Gastroesophageal sphincter (tissue), 4 donors: ENCODE measurements around the gene PARD3. TPM values are rescaled to one million over a fixed set of nuclear protein-coding genes. Genes with fewer than 3 reads are reported as not detected.

ENCODE experiments used
- ATAC-seq: fragments of 150-250 bp; one replicate; pipeline ENCODE4 v1.9.1; 2016; ENCODE audit warnings: mild to moderate bottlenecking, moderate library complexity
- H3K27ac ChIP-seq, 4 donors: fragments of 200-600 bp; sonication (generic) in 3 of 4; 1 replicate in 3 of 4; 2 replicates in 1 of 4; pipeline ENCODE4 v1.5.1; 2016 to 2019
- H3K27me3 ChIP-seq: fragments of 200-600 bp; sonication (generic); one replicate; pipeline ENCODE4 v1.5.1; 2019
- H3K36me3 ChIP-seq, 2 donors: fragments of 200-600 bp; sonication (generic); one replicate each; pipeline ENCODE4 v1.5.1; 2019; ENCODE audit warnings: control low read depth in 1 of 2
- H3K4me1 ChIP-seq, 3 donors: fragments of 200-600 bp; sonication (generic); 1 replicate in 2 of 3; 2 replicates in 1 of 3; pipeline ENCODE4 v1.5.1; 2016 to 2019; ENCODE audit warnings: control low read depth in 2 of 3
- H3K4me3 ChIP-seq, 2 donors: fragments of 200-600 bp; sonication (generic); one replicate each; pipeline ENCODE4 v1.5.1; 2019; ENCODE audit warnings: mild to moderate bottlenecking in 1 of 2, moderate library complexity in 1 of 2
- H3K9me3 ChIP-seq, 3 donors: fragments of 200-600 bp; sonication (generic); one replicate each; pipeline ENCODE4 v1.5.1; 2017 to 2019; ENCODE audit warnings: control low read depth in 2 of 3
- CTCF ChIP-seq, 4 experiments: fragments of 200-600 bp in 2 of 4; fragments of 450-650 bp in 2 of 4; sonication (generic) in 1 of 4; IDR thresholded peaks; one replicate each; pipeline ENCODE4 v1.5.1; 2017 to 2019; ENCODE audit warnings: antibody characterized with exemption in 4 of 4, mild to moderate bottlenecking in 2 of 4, moderate library complexity in 2 of 4
- EP300 ChIP-seq: sonication (generic); formaldehyde crosslinking; IDR thresholded peaks from one replicate; pipeline ENCODE4 v1.6.1; 2017; ENCODE audit warnings: antibody characterized with exemption, mild to moderate bottlenecking
- POLR2A ChIP-seq, 2 donors: fragments of 450-650 bp; IDR thresholded peaks; one replicate each; pipeline ENCODE4 v1.6.1; 2017; ENCODE audit warnings: antibody characterized with exemption in 2 of 2, mild to moderate bottlenecking in 2 of 2, moderate library complexity in 1 of 2
- POLR2AphosphoS5 ChIP-seq: sonication (generic); formaldehyde crosslinking; IDR thresholded peaks from one replicate; pipeline ENCODE4 v1.6.1; 2017; ENCODE audit warnings: antibody characterized with exemption
- WGBS, 2 donors: methylation state at CpG; one replicate each; pipeline ENCODE4 v1.1.5; 2018; ENCODE audit warnings: low coverage in 1 of 2; 5-methylcytosine and 5-hydroxymethylcytosine counted together
- total RNA-seq, 4 donors: library from RNA; depleted of rRNA; stranded (reverse); fragments of >200 nt; gene quantifications; one replicate each; pipeline ENCODE4 v1.1.0, GENCODE V29; 2016

PARD3 gene
- total RNA-seq, 4 donors from 2014 or later: 101 to 127 (median 115) TPM

GRCh38 chr10:34386921-34387320, 428.2 kb downstream of the PARD3 start:
- WGBS, 2 donors: 56 to 91% methylated on average over 3 of the region's 3 CpGs
- Histone ChIP-seq H3K36me3 (peaks cover 0 to 12% of the 10 kb centered on the region in 2 donors), H3K27ac (no peak overlapping the region), H3K9me3 (no peaks in the 10 kb centered on the region), H3K27me3 (no peaks in the 10 kb centered on the region), H3K4me3 (no peak overlapping the region), H3K4me1 (peaks cover 0 to 21% (median 0%) of the 10 kb centered on the region in 3 donors)
- no peak for ATAC-seq
- no peak for TF ChIP-seq POLR2AphosphoS5
- TF ChIP-seq POLR2A (IDR thresholded peaks at IDR 0.05): no peak
- TF ChIP-seq EP300: no peak
- TF ChIP-seq CTCF (IDR thresholded peaks at IDR 0.05): no peak

DNA sequence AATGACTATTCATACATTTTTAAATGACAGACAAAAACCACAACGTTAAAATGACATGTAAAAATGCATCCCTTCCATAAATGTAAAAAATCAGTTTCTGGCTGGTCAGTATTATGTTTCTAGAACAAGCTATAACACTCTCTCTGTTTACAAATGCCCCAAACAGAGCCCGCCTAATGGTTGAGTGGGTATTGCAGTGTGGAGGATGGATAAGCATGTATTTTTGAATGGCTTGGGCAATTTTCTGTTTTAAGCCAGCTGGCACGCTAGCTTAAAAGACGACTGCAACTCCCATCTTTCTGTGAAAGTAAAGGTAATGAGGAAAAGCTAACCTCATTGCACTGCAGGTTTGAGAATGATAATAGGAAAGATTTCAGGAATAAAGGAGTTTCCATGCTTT, 430.7 kb downstream of the PARD3 start:
- ATAC-seq: no peak
- Histone ChIP-seq H3K9me3 (no peaks in the 10 kb centered on the region), H3K27me3 (no peaks in the 10 kb centered on the region), H3K4me3 (no peak overlapping the region), H3K27ac (no peak overlapping the region), H3K4me1 (peaks cover 0 to 21% (median 0%) of the 10 kb centered on the region in 3 donors), H3K36me3 (peaks cover 0 to 14% of the 10 kb centered on the region in 2 donors)
- TF ChIP-seq EP300 (no peak), CTCF (IDR thresholded peaks at IDR 0.05) (no peak), POLR2A (IDR thresholded peaks at IDR 0.05) (no peak), POLR2AphosphoS5 (no peak)
- 84 to 87% methylated on average over 4 of the region's 4 CpGs for WGBS, 2 donors

DNA sequence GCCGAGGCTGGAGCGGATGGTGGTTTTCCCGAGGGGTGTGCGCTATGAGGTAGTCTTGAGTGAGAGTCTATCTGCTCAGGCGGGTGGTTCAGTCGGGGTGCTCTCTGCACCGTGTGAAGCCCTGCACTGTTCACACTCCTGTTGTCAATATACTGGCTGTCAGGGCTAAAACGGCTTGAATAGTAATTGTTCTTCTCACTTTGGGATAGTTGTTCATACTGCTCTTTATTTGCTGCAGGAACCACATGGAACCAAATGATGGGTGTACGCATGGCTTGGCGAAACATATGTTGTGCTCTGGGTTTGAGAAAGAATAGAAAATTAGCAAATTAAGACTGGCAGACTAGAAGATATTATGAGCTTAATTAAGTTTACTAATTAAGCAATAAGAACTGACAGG, 432.5 kb downstream of the PARD3 start:
- Histone ChIP-seq H3K9me3 (no peaks in the 10 kb centered on the region), H3K27ac (no peak overlapping the region), H3K4me1 (peaks cover 0 to 9% (median 0%) of the 10 kb centered on the region in 3 donors), H3K36me3 (peaks cover 0 to 17% of the 10 kb centered on the region in 2 donors), H3K4me3 (no peak overlapping the region), H3K27me3 (no peaks in the 10 kb centered on the region)
- no peak for ATAC-seq
- WGBS, 2 donors: 96 to 98% methylated on average over 4 to 10 of the region's 10 CpGs
- TF ChIP-seq EP300 (no peak), CTCF (IDR thresholded peaks at IDR 0.05) (no peak), POLR2AphosphoS5 (no peak), POLR2A (IDR thresholded peaks at IDR 0.05) (no peak)

GRCh38 chr10:34380856-34381255, 434.2 kb downstream of the PARD3 start:
- ATAC-seq: no peak
- 90 to 94% methylated on average over 3 of the region's 3 CpGs for WGBS, 2 donors

More at GRCh38 chr10:34380856-34381255, 434.2 kb downstream of the PARD3 start:
- Histone ChIP-seq H3K4me1 (no peaks in the 10 kb centered on the region), H3K4me3 (no peak overlapping the region), H3K27me3 (no peaks in the 10 kb centered on the region), H3K36me3 (peaks cover 0 to 26% of the 10 kb centered on the region in 2 donors), H3K9me3 (no peaks in the 10 kb centered on the region), H3K27ac (no peak overlapping the region)
- TF ChIP-seq POLR2AphosphoS5: no peak
- no peak for TF ChIP-seq POLR2A (IDR thresholded peaks at IDR 0.05)
- TF ChIP-seq CTCF (IDR thresholded peaks at IDR 0.05): no peak
- no peak for TF ChIP-seq EP300
